Measurements from ENCODE around the gene TTC39C. TPM values are rescaled to one million over a fixed set of nuclear protein-coding genes. Genes with fewer than 3 reads are reported as not detected.

TTC39C gene
- total and polyA plus RNA-seq, 7 donors, result 2.3 to 36.9 (median 27.0) TPM

DNA sequence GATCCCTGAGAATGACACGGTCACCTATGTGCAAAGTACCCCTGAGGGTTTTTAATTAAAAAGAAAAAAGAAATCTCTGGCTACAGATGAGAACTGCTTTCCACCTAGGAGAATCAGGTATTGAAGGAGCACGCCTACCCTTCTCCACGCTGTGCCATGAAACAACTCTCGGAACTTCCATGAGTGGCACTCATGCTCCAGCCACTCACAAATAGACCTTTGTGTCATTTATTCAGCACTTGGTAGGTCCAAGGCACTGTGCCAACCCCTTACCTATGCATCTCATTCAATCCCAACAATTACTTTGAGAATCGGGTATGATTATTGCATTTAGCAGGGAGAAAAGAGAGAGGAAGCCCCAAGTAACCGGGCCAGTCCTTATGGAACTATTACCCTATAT lies 44.9 kb upstream of the TTC39C start:
- Histone ChIP-seq H3K27me3 (no peaks in the 10 kb centered on the region), H3K36me3 (no peaks in the 10 kb centered on the region), H3K4me3 (no peak overlapping the region), H3K9me3 (no peaks in the 10 kb centered on the region), H3K4me1 (peaks cover 0 to 15% (median 14%) of the 10 kb centered on the region in 4 donors), H3K27ac (no peak overlapping the region)
- intact Hi-C loops (cut with DNase I), result no loop called here
- TF ChIP-seq, protein P1, sequence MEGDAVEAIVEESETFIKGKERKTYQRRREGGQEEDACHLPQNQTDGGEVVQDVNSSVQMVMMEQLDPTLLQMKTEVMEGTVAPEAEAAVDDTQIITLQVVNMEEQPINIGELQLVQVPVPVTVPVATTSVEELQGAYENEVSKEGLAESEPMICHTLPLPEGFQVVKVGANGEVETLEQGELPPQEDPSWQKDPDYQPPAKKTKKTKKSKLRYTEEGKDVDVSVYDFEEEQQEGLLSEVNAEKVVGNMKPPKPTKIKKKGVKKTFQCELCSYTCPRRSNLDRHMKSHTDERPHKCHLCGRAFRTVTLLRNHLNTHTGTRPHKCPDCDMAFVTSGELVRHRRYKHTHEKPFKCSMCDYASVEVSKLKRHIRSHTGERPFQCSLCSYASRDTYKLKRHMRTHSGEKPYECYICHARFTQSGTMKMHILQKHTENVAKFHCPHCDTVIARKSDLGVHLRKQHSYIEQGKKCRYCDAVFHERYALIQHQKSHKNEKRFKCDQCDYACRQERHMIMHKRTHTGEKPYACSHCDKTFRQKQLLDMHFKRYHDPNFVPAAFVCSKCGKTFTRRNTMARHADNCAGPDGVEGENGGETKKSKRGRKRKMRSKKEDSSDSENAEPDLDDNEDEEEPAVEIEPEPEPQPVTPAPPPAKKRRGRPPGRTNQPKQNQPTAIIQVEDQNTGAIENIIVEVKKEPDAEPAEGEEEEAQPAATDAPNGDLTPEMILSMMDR (IDR thresholded peaks at IDR 0.05), result no peak
- TF ChIP-seq POLR2AphosphoS5 (IDR thresholded peaks at IDR 0.05), result no peak
- no peak for TF ChIP-seq POLR2A (IDR thresholded peaks at IDR 0.05)
- TF ChIP-seq EP300 (IDR thresholded peaks at IDR 0.05), result no peak
- no peak for DNase-seq
- WGBS, 2 donors, result 95 to 98% methylated on average over 6 of the region's 6 CpGs

- Histone ChIP-seq H3K27ac (no peak overlapping the region), H3K4me1 (peaks cover 0 to 7% (median 7%) of the 10 kb centered on the region in 4 donors), H3K4me3 (no peak overlapping the region), H3K27me3 (no peaks in the 10 kb centered on the region), H3K36me3 (no peaks in the 10 kb centered on the region), H3K9me3 (no peaks in the 10 kb centered on the region)
- WGBS, 2 donors, result 61 to 80% methylated on average over 7 of the region's 7 CpGs
- DNase-seq, result no peak
- no peak for TF ChIP-seq EP300 (IDR thresholded peaks at IDR 0.05)
- no peak for TF ChIP-seq POLR2AphosphoS5 (IDR thresholded peaks at IDR 0.05)
- TF ChIP-seq POLR2A (IDR thresholded peaks at IDR 0.05), result no peak
- TF ChIP-seq, protein P1 (IDR thresholded peaks at IDR 0.05), result no peak
- intact Hi-C loops (cut with DNase I), result no loop called here
Observed at GRCh38 chr18:23970161-23971096, 44.1 kb upstream of the TTC39C start.

- no peak overlapping the region for H3K27ac ChIP-seq
- no peaks in the 10 kb centered on the region for H3K9me3 ChIP-seq
- TF ChIP-seq POLR2AphosphoS5 (IDR thresholded peaks at IDR 0.05) (no peak), POLR2A (IDR thresholded peaks at IDR 0.05) (no peak), EP300 (IDR thresholded peaks at IDR 0.05) (no peak)
- TF ChIP-seq, protein P1 (IDR thresholded peaks at IDR 0.05), result no peak
Observed at GRCh38 chr18:23971097-23971440, 43.5 kb upstream of the TTC39C start.

DNA sequence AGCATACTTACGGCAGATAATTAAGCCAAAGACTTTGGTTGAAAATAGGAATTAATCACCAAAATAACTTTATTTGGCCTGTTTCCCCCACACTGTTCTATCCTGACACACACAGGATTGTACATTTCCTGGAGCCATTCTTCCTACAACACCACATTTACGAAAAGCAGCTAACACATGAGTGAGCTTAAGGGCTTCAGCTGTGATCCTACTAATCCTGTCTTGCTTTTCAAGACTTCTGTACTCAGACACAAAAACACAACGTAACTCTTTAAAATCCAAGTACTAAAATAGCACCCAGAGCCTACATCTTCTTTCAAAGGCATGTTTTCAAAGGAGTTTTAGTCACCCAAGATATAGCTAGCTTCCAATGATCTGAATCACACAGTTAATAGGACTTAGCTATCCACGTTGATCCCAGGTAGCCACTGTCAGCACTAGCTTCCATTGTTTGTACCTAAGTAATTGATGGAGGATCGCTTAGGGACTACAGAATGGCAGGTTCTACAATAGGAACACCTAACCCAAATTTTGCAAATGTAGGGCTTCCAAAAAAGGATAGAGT lies 42.8 kb upstream of the TTC39C start:
- no peak for DNase-seq
- H3K27ac ChIP-seq, result no peak overlapping the region
- no peaks in the 10 kb centered on the region for H3K27me3 ChIP-seq
- no peak overlapping the region for H3K4me3 ChIP-seq
- no peaks in the 10 kb centered on the region for H3K36me3 ChIP-seq
- TF ChIP-seq POLR2A (IDR thresholded peaks at IDR 0.05) (no peak), POLR2AphosphoS5 (IDR thresholded peaks at IDR 0.05) (no peak), EP300 (IDR thresholded peaks at IDR 0.05) (no peak)
- TF ChIP-seq, protein P1 (IDR thresholded peaks at IDR 0.05), result no peak
- intact Hi-C loops (cut with DNase I), result no loop called here
- no peaks in the 10 kb centered on the region for H3K9me3 ChIP-seq
- WGBS, 2 donors, result 90 to 92% methylated on average over 5 of the region's 5 CpGs
- no peaks in the 10 kb centered on the region for H3K4me1 ChIP-seq

More at GRCh38 chr18:23971097-23971440, 43.5 kb upstream of the TTC39C start:
- DNase-seq, result no peak
- WGBS, 2 donors, result 92 to 94% methylated on average over 5 of the region's 5 CpGs
- intact Hi-C loops (cut with DNase I), result no loop called here
- Histone ChIP-seq H3K36me3 (no peaks in the 10 kb centered on the region), H3K4me1 (peaks cover 0 to under 1% (median under 1%) of the 10 kb centered on the region in 4 donors), H3K4me3 (no peak overlapping the region), H3K27me3 (no peaks in the 10 kb centered on the region)
